Peyer's patch (tissue), 4 donors: Measurements from ENCODE around the gene REV3L. TPM values are rescaled to one million over a fixed set of nuclear protein-coding genes. Genes with fewer than 3 reads are reported as not detected.

Source experiments
- DNase-seq, 3 donors: peaks; one replicate each; pipeline ENCODE4 v3.0.0-alpha.2; 2017 to 2019
- H3K27ac ChIP-seq, 4 donors: fragments of 200-600 bp; sonication (generic); one replicate each; pipeline ENCODE4 v1.5.1; 2016 to 2019
- H3K27me3 ChIP-seq, 2 donors: fragments of 200-600 bp; sonication (generic); one replicate each; pipeline ENCODE4 v1.5.1; 2019
- H3K36me3 ChIP-seq, 3 donors: fragments of 200-600 bp; sonication (generic); one replicate each; pipeline ENCODE4 v1.5.1; 2016 to 2019
- H3K4me1 ChIP-seq, 4 donors: fragments of 200-600 bp; sonication (generic); one replicate each; pipeline ENCODE4 v1.5.1; 2016 to 2019
- H3K4me3 ChIP-seq, 4 donors: fragments of 200-600 bp; sonication (generic); 1 replicate in 3 of 4; 2 replicates in 1 of 4; pipeline ENCODE4 v1.5.1; 2016 to 2019; ENCODE audit warnings: mild to moderate bottlenecking in 1 of 4
- H3K9me3 ChIP-seq, 4 donors: fragments of 200-600 bp; sonication (generic); one replicate each; pipeline ENCODE4 v1.5.1; 2016 to 2019; ENCODE audit warnings: mild to moderate bottlenecking in 1 of 4
- POLR2A ChIP-seq, 2 donors: fragments of 450-650 bp; IDR thresholded peaks; one replicate each; pipeline ENCODE4 v1.5.1; 2017; ENCODE audit warnings: antibody characterized with exemption in 2 of 2, mild to moderate bottlenecking in 2 of 2, moderate library complexity in 2 of 2
- total RNA-seq, 4 donors: library from RNA; depleted of rRNA; stranded (reverse); fragments of >200 nt; gene quantifications; one replicate each; pipeline ENCODE4 v1.1.0, GENCODE V29; 2016
- TF ChIP-seq, protein P1 (sequence below), 6 experiments: fragments of 450-650 bp in 4 of 6; fragments of 200-600 bp in 2 of 6; sonication (generic) in 1 of 6; IDR thresholded peaks; one replicate each; pipeline ENCODE4 v1.5.1; 2017 to 2019; ENCODE audit warnings: antibody characterized with exemption in 6 of 6, mild to moderate bottlenecking in 3 of 6, moderate library complexity in 1 of 6

The REV3L gene
- total RNA-seq, 4 donors from 2014 or later, result 20.5 to 50.3 (median 38.0) TPM

GRCh38 chr6:111263837-111264236, 219.2 kb downstream of the REV3L start:
- peaks cover 0 to 40% (median 0%) of the 10 kb centered on the region in 3 donors for H3K36me3 ChIP-seq
- DNase-seq, result no peak
- H3K9me3 ChIP-seq, result no peaks in the 10 kb centered on the region
- H3K27me3 ChIP-seq, result no peaks in the 10 kb centered on the region
- H3K4me1 ChIP-seq, result peaks cover 0 to 9% (median 0%) of the 10 kb centered on the region in 4 donors
- TF ChIP-seq, protein P1, sequence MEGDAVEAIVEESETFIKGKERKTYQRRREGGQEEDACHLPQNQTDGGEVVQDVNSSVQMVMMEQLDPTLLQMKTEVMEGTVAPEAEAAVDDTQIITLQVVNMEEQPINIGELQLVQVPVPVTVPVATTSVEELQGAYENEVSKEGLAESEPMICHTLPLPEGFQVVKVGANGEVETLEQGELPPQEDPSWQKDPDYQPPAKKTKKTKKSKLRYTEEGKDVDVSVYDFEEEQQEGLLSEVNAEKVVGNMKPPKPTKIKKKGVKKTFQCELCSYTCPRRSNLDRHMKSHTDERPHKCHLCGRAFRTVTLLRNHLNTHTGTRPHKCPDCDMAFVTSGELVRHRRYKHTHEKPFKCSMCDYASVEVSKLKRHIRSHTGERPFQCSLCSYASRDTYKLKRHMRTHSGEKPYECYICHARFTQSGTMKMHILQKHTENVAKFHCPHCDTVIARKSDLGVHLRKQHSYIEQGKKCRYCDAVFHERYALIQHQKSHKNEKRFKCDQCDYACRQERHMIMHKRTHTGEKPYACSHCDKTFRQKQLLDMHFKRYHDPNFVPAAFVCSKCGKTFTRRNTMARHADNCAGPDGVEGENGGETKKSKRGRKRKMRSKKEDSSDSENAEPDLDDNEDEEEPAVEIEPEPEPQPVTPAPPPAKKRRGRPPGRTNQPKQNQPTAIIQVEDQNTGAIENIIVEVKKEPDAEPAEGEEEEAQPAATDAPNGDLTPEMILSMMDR (IDR thresholded peaks at IDR 0.05), result no peak
- TF ChIP-seq POLR2A (IDR thresholded peaks at IDR 0.05), result no peak
- no peak overlapping the region for H3K27ac ChIP-seq
- no peak overlapping the region for H3K4me3 ChIP-seq

- H3K4me3 ChIP-seq, result peak overlapping the region in 3 of 4 donors; percentile 82 to 85 (median 82)
Measured at GRCh38 chr6:111260570-111261298, 222.3 kb downstream of the REV3L start.

DNA sequence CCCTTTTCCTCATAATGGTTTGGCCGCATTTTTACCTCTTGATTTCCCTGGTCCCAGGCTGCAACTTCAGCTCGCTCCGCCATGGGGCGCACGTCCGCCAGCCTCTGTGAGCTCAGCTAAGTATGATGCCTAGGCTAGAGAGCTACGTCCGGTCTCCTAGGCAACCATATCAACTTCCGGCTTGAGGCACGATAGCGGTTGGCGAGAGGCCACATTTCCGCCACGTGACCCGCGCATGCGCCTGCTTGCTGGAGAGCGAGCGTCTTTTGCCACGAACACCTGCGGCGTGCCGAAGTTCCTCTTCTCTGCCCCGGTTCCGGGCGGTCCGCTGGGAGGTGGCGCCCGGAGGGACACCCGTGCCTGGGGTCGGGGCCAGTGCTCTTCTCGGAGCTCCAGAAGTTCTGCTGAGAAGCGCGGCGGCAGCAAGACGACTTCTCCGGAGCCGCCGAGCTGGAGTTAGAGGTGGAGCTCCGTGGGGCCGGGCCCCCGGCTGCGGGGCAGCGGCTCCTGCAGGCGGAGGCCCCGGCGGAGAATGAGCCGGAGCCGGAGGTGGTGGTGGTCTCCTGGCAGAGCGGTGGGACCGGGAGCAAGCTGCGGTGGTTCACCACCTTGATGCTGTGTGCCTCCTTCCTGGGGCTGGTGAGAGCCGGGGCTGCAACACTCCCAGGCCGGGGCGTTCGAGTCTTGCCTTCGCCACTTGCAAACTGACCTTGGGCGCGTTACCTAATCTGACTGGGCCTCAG, 223.8 kb downstream of the REV3L start:
- peak overlapping the region; percentile 86 to 92 (median 88) for H3K27ac ChIP-seq
- H3K27me3 ChIP-seq, result no peaks in the 10 kb centered on the region
- peaks cover 0 to 9% (median 0%) of the 10 kb centered on the region in 4 donors for H3K4me1 ChIP-seq
- DNase-seq, result peak; percentile 98 to 100 (median 99)
- TF ChIP-seq, protein P1 (IDR thresholded peaks at IDR 0.05), result peak; percentile 93 to 100 (median 99)
- peak; percentile 76 to 78 for TF ChIP-seq POLR2A (IDR thresholded peaks at IDR 0.05)
- peak overlapping the region; percentile 70 to 85 (median 82) for H3K4me3 ChIP-seq
- H3K36me3 ChIP-seq, result peaks cover 0 to 8% (median 0%) of the 10 kb centered on the region in 3 donors
- H3K9me3 ChIP-seq, result no peaks in the 10 kb centered on the region

More at GRCh38 chr6:111260570-111261298, 222.3 kb downstream of the REV3L start:
- H3K4me1 ChIP-seq, result peaks cover 0 to 9% (median 0%) of the 10 kb centered on the region in 4 donors
- H3K27ac ChIP-seq, result no peak overlapping the region
- no peaks in the 10 kb centered on the region for H3K27me3 ChIP-seq
- no peaks in the 10 kb centered on the region for H3K9me3 ChIP-seq
- peaks cover 0 to 20% (median 0%) of the 10 kb centered on the region in 3 donors for H3K36me3 ChIP-seq
- TF ChIP-seq, protein P1 (IDR thresholded peaks at IDR 0.05), result no peak
- TF ChIP-seq POLR2A (IDR thresholded peaks at IDR 0.05), result no peak
- no peak for DNase-seq

GRCh38 chr6:111258615-111259088, 224.4 kb downstream of the REV3L start:
- Histone ChIP-seq H3K9me3 (no peaks in the 10 kb centered on the region), H3K36me3 (peaks cover 0 to 2% (median 0%) of the 10 kb centered on the region in 3 donors), H3K27ac (peak overlapping the region; percentile 20 to 90 (median 86)), H3K4me3 (peak overlapping the region in 3 of 4 donors; percentile 82 to 85 (median 82)), H3K4me1 (peaks cover 0 to 9% (median 0%) of the 10 kb centered on the region in 4 donors), H3K27me3 (no peaks in the 10 kb centered on the region)
- TF ChIP-seq POLR2A (IDR thresholded peaks at IDR 0.05), result no peak
- TF ChIP-seq, protein P1 (IDR thresholded peaks at IDR 0.05), result no peak
- no peak for DNase-seq

DNA sequence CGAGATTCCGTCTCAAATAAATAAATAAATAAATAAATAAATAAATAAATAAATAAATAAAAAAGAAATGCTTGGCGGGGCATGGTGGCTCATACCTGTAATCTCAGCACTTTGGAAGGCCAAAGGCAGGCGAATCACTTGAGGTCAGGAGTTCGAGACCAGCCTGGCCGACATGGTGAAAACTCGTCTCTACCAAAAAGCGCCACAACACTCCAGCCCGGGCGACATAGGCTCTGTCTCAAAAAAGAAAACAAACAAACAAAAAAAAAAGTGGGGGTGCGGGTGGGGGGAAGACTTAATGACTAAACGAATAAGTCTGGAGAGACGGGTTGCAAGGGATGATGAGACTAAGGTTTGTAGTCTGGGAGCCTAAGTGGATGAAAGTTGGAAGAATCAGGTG, 225.0 kb downstream of the REV3L start:
- no peak for TF ChIP-seq POLR2A (IDR thresholded peaks at IDR 0.05)
- TF ChIP-seq, protein P1 (IDR thresholded peaks at IDR 0.05), result no peak
- no peak for DNase-seq
- H3K4me3 ChIP-seq, result no peak overlapping the region

More for the DNA sequence above, 225.0 kb downstream of the REV3L start:
- Histone ChIP-seq H3K4me1 (peaks cover 0 to 9% (median 0%) of the 10 kb centered on the region in 4 donors), H3K27ac (no peak overlapping the region), H3K36me3 (no peaks in the 10 kb centered on the region), H3K9me3 (no peaks in the 10 kb centered on the region), H3K27me3 (no peaks in the 10 kb centered on the region)
